ENCODE results near the gene CACNA2D1. TPM values are rescaled to one million over a fixed set of nuclear protein-coding genes. Genes with fewer than 3 reads are reported as not detected.

Gene CACNA2D1
- total RNA-seq, 1 donor, result 0.10 TPM

- no peaks in the 10 kb centered on the region for H3K9me3 ChIP-seq (ENCODE audit: low read depth, low read length)
- H3K4me1 ChIP-seq (ENCODE audit: insufficient read depth, low read length), result no peaks in the 10 kb centered on the region
- no peaks in the 10 kb centered on the region for H3K27me3 ChIP-seq (ENCODE audit: insufficient read depth, low read length)
- no peak overlapping the region for H3K4me3 ChIP-seq (ENCODE audit: low read length)
Measured at GRCh38 chr7:82235713-82236112, 207.9 kb downstream of the CACNA2D1 start.

DNA sequence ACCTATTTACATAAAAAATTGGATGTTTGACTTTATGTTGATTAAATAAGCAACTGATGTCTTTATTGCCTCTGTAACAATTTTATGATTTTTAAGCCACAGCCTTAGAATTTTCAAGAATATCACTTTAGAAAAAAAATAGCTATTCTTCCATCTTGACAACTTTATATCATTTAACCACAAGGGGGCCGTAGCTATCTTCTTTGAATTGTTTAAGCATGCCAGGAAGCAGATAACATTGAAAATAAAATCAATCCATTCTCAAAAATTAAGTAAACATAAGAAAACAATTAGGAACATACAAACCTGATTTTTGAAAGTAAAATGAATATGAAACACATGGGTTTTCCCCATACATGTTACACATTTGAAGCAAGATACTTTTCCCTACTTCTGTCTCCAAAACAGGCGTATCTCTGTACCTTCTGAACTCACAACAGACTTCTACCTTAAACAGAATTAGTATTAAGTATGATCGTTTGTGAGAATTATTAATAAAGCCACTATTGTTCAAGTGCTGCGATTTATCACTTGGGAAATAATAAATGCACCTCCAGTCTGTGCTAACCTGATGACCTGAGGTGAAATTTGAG lies 209.0 kb downstream of the CACNA2D1 start:
- H3K27me3 ChIP-seq (ENCODE audit: insufficient read depth, low read length), result no peaks in the 10 kb centered on the region
- no peaks in the 10 kb centered on the region for H3K4me1 ChIP-seq (ENCODE audit: insufficient read depth, low read length)
- no peaks in the 10 kb centered on the region for H3K9me3 ChIP-seq (ENCODE audit: low read depth, low read length)
- no peak overlapping the region for H3K4me3 ChIP-seq (ENCODE audit: low read length)

- H3K9me3 ChIP-seq (ENCODE audit: low read depth, low read length), result no peaks in the 10 kb centered on the region
- no peaks in the 10 kb centered on the region for H3K4me1 ChIP-seq (ENCODE audit: insufficient read depth, low read length)
- H3K27me3 ChIP-seq (ENCODE audit: insufficient read depth, low read length), result no peaks in the 10 kb centered on the region
- H3K4me3 ChIP-seq (ENCODE audit: low read length), result no peak overlapping the region
Measured at GRCh38 chr7:82230811-82231581, 212.6 kb downstream of the CACNA2D1 start.

DNA sequence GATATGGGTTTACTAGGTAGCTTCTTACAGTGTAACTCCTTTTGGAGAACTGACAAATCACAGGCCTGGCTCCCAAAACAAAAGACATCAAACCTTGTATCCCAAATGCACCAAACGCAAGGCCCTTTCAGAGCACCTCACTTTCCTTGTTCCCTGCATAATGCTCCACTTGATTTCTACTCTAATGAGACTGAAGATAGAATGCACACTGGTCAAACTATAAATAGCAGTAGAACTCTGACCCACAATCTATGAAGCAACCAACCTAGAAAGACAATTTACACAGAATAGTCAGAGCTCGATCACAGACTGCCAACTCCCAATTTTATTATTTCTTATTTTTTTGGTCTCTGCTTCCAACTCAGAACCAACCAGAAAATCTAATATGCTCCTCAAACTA lies 214.4 kb downstream of the CACNA2D1 start:
- H3K27me3 ChIP-seq (ENCODE audit: insufficient read depth, low read length), result no peaks in the 10 kb centered on the region
- no peak overlapping the region for H3K4me3 ChIP-seq (ENCODE audit: low read length)
- H3K9me3 ChIP-seq (ENCODE audit: low read depth, low read length), result no peaks in the 10 kb centered on the region

DNA sequence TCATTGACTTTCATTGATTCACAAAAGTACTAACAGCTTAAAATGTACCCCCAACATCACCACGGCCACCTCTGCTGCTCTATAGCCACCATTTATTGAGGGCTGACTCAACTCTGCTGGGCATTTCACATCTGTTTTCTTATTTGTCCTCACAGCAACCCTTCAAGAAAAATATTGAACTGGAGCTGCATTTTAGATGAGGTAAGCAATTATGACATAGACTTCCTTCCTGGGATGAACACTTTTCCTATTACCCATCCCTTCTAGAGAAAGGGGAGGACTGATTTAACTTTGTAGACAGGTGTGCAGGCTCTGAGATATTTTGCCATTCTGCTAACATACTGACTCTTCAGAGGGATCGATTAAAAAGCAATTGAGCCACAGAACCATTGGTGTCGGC lies 217.4 kb downstream of the CACNA2D1 start:
- H3K27me3 ChIP-seq (ENCODE audit: insufficient read depth, low read length), result no peaks in the 10 kb centered on the region
- no peaks in the 10 kb centered on the region for H3K9me3 ChIP-seq (ENCODE audit: low read depth, low read length)
- no peaks in the 10 kb centered on the region for H3K4me1 ChIP-seq (ENCODE audit: insufficient read depth, low read length)
- no peak overlapping the region for H3K4me3 ChIP-seq (ENCODE audit: low read length)

More for the DNA sequence above, 214.4 kb downstream of the CACNA2D1 start:
- H3K4me1 ChIP-seq (ENCODE audit: insufficient read depth, low read length), result no peaks in the 10 kb centered on the region

DNA sequence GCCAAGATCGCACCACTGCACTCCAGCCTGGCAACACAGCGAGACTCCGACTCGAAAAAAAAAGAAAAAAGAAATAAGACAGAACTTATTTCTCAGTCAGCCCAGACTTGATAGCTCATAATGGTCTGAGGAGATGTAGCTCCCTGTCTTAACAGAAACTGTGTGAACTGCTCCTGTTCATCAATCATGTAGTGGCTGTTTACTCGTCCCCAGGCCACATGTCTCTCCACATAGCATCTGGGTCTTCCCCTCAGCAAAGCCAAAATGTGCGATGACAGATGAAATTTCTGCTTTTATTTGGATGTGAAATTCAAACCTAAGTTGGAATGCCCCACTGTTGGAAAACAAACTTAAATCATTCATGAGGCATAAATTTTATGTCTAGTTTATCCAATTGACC lies 219.0 kb downstream of the CACNA2D1 start:
- no peaks in the 10 kb centered on the region for H3K27me3 ChIP-seq (ENCODE audit: insufficient read depth, low read length)
- H3K9me3 ChIP-seq (ENCODE audit: low read depth, low read length), result no peaks in the 10 kb centered on the region

GRCh38 chr7:82223580-82223979 lies 220.0 kb downstream of the CACNA2D1 start:
- Histone ChIP-seq H3K4me1 (ENCODE audit: insufficient read depth, low read length) (no peaks in the 10 kb centered on the region), H3K27me3 (ENCODE audit: insufficient read depth, low read length) (no peaks in the 10 kb centered on the region), H3K4me3 (ENCODE audit: low read length) (no peak overlapping the region)

More for the DNA sequence above, 219.0 kb downstream of the CACNA2D1 start:
- Histone ChIP-seq H3K4me1 (ENCODE audit: insufficient read depth, low read length) (no peaks in the 10 kb centered on the region), H3K4me3 (ENCODE audit: low read length) (no peak overlapping the region)

DNA sequence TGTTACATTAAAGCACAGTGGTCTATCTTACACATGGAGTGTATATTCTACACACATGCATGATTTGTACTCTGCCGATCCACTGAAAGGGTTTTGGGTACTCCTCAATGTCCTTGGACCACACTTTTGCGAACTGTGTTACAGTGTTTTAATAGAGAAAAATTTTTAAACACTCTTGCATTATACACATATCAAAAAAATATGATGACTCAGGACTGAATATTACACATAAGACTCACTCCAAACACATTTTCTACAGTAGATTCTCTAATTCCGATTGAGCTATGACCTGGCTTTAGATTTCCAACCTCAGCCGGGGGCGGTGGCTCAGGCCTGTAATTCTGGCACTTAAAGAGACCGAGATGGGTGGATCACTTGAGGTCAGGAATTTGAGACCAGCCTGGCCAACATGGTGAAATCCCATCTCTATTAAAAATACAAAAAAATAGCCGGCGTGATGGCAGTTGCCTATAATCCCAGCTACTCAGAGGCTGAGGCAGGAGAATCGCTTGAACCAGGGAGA lies 222.4 kb downstream of the CACNA2D1 start:
- no peaks in the 10 kb centered on the region for H3K4me1 ChIP-seq (ENCODE audit: insufficient read depth, low read length)
- H3K4me3 ChIP-seq (ENCODE audit: low read length), result no peak overlapping the region
- H3K9me3 ChIP-seq (ENCODE audit: low read depth, low read length), result no peaks in the 10 kb centered on the region
- H3K27me3 ChIP-seq (ENCODE audit: insufficient read depth, low read length), result no peaks in the 10 kb centered on the region

More at GRCh38 chr7:82223580-82223979, 220.0 kb downstream of the CACNA2D1 start:
- H3K9me3 ChIP-seq (ENCODE audit: low read depth, low read length), result no peaks in the 10 kb centered on the region

DNA sequence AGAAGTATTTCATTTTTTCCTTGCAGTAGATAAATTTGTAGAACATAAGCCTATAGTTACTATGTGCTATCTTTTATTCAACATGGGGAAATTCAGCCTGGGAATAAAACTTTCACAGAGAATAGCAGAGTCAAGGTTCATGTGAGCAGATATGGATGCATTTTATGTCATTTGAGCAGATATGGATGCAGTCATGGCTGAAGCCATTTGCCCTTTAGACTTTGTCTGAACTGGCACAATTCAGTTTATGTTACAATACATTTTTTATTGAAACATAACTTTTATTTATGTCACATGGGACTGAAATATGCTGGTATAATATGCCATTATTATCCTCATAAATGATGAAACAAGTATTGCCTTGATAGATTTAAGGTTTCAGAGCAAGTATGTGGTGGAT lies 231.1 kb downstream of the CACNA2D1 start:
- Histone ChIP-seq H3K4me1 (ENCODE audit: insufficient read depth, low read length) (no peaks in the 10 kb centered on the region), H3K9me3 (ENCODE audit: low read depth, low read length) (no peaks in the 10 kb centered on the region), H3K27me3 (ENCODE audit: insufficient read depth, low read length) (no peaks in the 10 kb centered on the region)

DNA sequence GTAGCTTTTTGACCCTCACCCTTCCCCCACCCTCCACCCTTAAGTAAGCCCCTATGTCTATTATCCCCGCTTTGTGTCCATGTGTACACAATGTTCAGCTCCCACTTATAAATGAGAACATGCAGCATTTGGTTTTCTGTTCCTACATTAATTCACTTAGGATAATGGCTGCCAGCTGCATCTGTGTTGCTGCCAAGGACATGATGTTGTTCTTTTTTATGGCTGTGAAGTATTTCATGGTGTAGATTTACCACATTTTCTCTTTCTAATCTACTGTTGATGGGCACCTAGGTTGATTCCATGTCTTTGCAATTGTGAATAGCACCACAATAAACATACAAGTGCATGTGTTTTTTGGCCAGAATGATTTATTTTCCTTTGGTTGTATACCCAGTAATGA lies 232.2 kb downstream of the CACNA2D1 start:
- Histone ChIP-seq H3K27me3 (ENCODE audit: insufficient read depth, low read length) (no peaks in the 10 kb centered on the region), H3K9me3 (ENCODE audit: low read depth, low read length) (no peaks in the 10 kb centered on the region), H3K4me1 (ENCODE audit: insufficient read depth, low read length) (no peaks in the 10 kb centered on the region), H3K4me3 (ENCODE audit: low read length) (no peak overlapping the region)

More for the DNA sequence above, 231.1 kb downstream of the CACNA2D1 start:
- H3K4me3 ChIP-seq (ENCODE audit: low read length), result no peak overlapping the region

DNA sequence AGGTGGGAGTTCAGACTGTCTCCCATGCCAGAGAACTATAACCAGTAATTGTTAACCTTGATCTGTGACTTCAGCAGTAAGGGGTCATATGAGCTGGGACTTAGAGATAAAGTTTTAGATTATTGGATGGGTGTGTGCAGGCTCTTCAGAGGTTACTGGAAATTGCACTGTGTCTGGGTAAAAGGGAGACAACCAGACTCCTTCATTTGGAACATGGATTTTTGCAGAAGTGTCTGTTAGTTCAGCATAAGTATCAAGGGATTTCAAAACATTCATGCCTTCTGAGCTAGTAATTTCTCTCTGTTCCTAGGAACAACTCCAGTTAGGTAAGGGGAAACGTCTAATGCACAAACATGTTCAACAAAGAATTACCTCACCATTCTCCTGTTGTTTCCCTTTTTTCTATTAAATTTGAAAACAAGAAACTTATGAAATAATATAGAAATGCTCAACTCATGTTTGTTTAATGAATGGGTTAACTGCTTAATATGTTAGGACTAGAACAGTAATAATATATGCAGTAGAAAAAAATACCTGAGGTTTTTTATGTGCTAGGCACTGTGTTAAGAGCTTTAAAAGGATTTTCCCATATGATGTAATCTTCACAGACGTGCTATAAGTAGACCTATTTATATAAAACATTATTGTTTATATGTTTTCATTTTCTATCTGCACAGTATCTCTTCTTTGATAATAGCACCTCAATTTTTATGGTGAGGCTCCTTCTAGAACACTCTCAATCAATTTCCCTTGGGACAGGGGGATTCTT lies 233.0 kb downstream of the CACNA2D1 start:
- no peaks in the 10 kb centered on the region for H3K27me3 ChIP-seq (ENCODE audit: insufficient read depth, low read length)
- H3K9me3 ChIP-seq (ENCODE audit: low read depth, low read length), result no peaks in the 10 kb centered on the region
- H3K4me1 ChIP-seq (ENCODE audit: insufficient read depth, low read length), result no peaks in the 10 kb centered on the region
- no peak overlapping the region for H3K4me3 ChIP-seq (ENCODE audit: low read length)

- Histone ChIP-seq H3K4me1 (ENCODE audit: insufficient read depth, low read length) (no peaks in the 10 kb centered on the region), H3K27me3 (ENCODE audit: insufficient read depth, low read length) (no peaks in the 10 kb centered on the region), H3K4me3 (ENCODE audit: low read length) (no peak overlapping the region), H3K9me3 (ENCODE audit: low read depth, low read length) (no peaks in the 10 kb centered on the region)
Measured at GRCh38 chr7:82209179-82209747, 234.3 kb downstream of the CACNA2D1 start.

- Histone ChIP-seq H3K4me3 (ENCODE audit: low read length) (no peak overlapping the region), H3K9me3 (ENCODE audit: low read depth, low read length) (no peaks in the 10 kb centered on the region), H3K27me3 (ENCODE audit: insufficient read depth, low read length) (no peaks in the 10 kb centered on the region), H3K4me1 (ENCODE audit: insufficient read depth, low read length) (no peaks in the 10 kb centered on the region)
Measured at GRCh38 chr7:82204694-82205093, 238.9 kb downstream of the CACNA2D1 start.

DNA sequence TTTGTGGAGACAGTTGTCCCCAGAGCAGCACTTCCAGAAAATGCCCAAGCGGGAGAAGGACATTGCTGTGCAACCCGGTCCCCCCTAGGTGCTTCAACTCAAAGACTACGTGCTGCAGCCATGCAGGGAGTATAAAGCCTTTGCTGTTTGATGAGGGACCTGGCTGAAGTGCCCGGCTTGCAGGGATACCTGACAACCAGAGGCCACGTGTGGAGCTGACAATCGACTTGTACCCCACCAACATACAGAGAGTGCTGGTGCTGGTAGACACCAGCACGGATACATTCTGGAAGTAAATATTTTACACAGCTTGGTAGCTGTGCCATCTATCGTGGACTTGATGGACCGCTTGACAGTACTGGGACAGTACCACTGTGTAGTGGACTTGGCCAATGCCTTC lies 240.6 kb downstream of the CACNA2D1 start:
- no peaks in the 10 kb centered on the region for H3K27me3 ChIP-seq (ENCODE audit: insufficient read depth, low read length)
- H3K4me1 ChIP-seq (ENCODE audit: insufficient read depth, low read length), result no peaks in the 10 kb centered on the region
- H3K4me3 ChIP-seq (ENCODE audit: low read length), result no peak overlapping the region
- H3K9me3 ChIP-seq (ENCODE audit: low read depth, low read length), result no peaks in the 10 kb centered on the region

DNA sequence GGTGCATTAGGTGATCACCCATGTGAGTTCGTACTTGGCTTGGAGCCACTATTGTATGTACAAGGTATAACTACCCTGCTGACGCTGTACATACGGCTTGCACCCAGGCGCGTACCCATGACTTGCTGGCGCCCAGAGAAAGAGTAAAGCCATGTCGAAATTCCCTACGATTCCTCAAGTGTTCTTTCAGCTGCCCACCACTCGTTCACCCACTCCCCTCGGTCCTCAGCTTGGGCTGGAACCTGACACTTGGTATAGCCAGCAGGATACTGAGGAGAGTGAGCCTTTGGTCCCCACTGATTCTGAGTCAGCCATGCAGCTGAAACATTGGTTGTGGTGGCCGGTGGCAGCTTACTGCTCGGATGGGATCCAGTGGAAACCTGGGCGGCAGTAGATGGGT lies 241.5 kb downstream of the CACNA2D1 start:
- H3K27me3 ChIP-seq (ENCODE audit: insufficient read depth, low read length), result no peaks in the 10 kb centered on the region
- no peaks in the 10 kb centered on the region for H3K9me3 ChIP-seq (ENCODE audit: low read depth, low read length)
- H3K4me1 ChIP-seq (ENCODE audit: insufficient read depth, low read length), result no peaks in the 10 kb centered on the region
- no peak overlapping the region for H3K4me3 ChIP-seq (ENCODE audit: low read length)
